B cell (primary cell): ENCODE results near the gene OSGEP.

Experiments
- CTCF ChIP-seq: fragments of 200-600 bp; IDR thresholded peaks from one replicate; pipeline ENCODE4 v1.8.0; 2022; ENCODE audit warnings: antibody characterized with exemption, mild to moderate bottlenecking
- EZH2 ChIP-seq: IDR thresholded peaks from 2 replicates; pipeline ENCODE4 v1.6.1; 2012; ENCODE audit warnings: borderline replicate concordance, low read depth, mild to moderate bottlenecking, moderate library complexity, low read length; ENCODE audit not compliant: insufficient read depth, poor library complexity, severe bottlenecking

DNA sequence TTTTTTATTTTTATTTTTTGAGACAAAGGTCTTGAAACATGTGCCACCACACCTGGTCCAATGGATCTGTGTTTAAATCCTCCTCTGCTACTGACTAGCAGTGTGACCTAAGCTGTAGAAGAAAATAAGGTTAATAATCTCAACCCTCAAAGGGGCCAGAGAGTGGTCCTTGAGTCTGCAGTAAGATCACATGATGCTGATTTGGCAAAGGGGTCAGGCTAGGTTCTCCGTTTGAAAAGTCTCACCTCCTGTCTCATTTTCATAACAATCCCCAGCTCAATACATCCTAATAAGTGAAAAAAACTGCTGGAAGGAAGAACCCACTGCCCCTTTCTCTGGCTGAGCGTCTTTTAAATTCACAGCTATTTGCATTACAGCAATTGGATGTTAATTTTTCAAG is 33.3 kb downstream of the OSGEP start:
- no peak for TF ChIP-seq EZH2
- TF ChIP-seq CTCF = no peak
